Measurements from ENCODE around the gene PPP1R14D.

- TF ChIP-seq TAF1 (IDR thresholded peaks at IDR 0.05; ENCODE audit: borderline replicate concordance, insufficient read depth, low read length) = no peak
- TF ChIP-seq SIN3A (IDR thresholded peaks at IDR 0.05; ENCODE audit: borderline replicate concordance, insufficient read depth, low read length) = no peak
- no peak for TF ChIP-seq POLR2AphosphoS5 (IDR thresholded peaks at IDR 0.05; ENCODE audit: low read depth, low read length)
Measured at GRCh38 chr15:40838756-40839155, 10.2 kb upstream of the PPP1R14D start.
